HEK293 (cell line): ENCODE measurements around the gene WDFY3.

Source experiments
- CTCF ChIA-PET: fragments of 350-600 bp; formaldehyde crosslinking; extraction: SDS; loops from one replicate; lab custom pipeline; 2021; ENCODE audit warnings: antibody characterized with exemption; lab: Yijun Ruan, JAX
- POLR2A ChIA-PET: fragments of 300-600 bp; formaldehyde crosslinking; extraction: SDS; loops from one replicate; lab custom pipeline; 2020; ENCODE audit warnings: antibody characterized with exemption, inconsistent platforms; lab: Yijun Ruan, JAX
- H3K27ac ChIP-seq: fragments of 200-500 bp; sonication (Bioruptor generic); 2 replicates; pipeline ENCODE4 v1.5.1; 2014; ENCODE audit warnings: low read depth, low read length, control low read depth, inconsistent platforms; ENCODE audit errors: extremely low read depth
- H3K36me3 ChIP-seq, 2 experiments: fragments of 200-500 bp in 1 of 2; sonication (Bioruptor generic) in 1 of 2; 1 replicate in 1 of 2; 2 replicates in 1 of 2; pipeline ENCODE4 v1.5.1; 2014 to 2017; ENCODE audit warnings: inconsistent platforms in 2 of 2, low read length in 2 of 2; ENCODE audit not compliant: control insufficient read depth in 2 of 2, insufficient read depth in 1 of 2
- H3K4me1 ChIP-seq: fragments of 200-500 bp; sonication (Bioruptor generic); 2 replicates; pipeline ENCODE4 v1.5.1; 2014; ENCODE audit warnings: mild to moderate bottlenecking, low read length, inconsistent platforms; ENCODE audit not compliant: control insufficient read depth, insufficient read depth
- H3K4me3 ChIP-seq: 2 replicates; pipeline ENCODE4 v1.5.1; 2011; ENCODE audit warnings: low read depth, mild to moderate bottlenecking, control low read depth, low read length, moderate library complexity
- H3K9me3 ChIP-seq: fragments of 200-500 bp; sonication (Bioruptor generic); 2 replicates; pipeline ENCODE4 v1.5.1; 2014; ENCODE audit warnings: low read depth, low read length, inconsistent platforms; ENCODE audit not compliant: control insufficient read depth, insufficient read depth
- BCL11A ChIP-seq: fragments of 450-650 bp; formaldehyde crosslinking; IDR thresholded peaks from 2 replicates; pipeline ENCODE4 v1.5.1; 2016; ENCODE audit warnings: low read depth, missing biosample characterization, missing genetic modification characterization
- GLI2 ChIP-seq: fragments of 450-650 bp; formaldehyde crosslinking; IDR thresholded peaks from 2 replicates; pipeline ENCODE4; 2017; ENCODE audit warnings: missing biosample characterization, missing genetic modification characterization, low read depth, borderline replicate concordance
- KLF10 ChIP-seq: fragments of 450-650 bp; IDR thresholded peaks from 2 replicates; pipeline ENCODE4 v1.5.1; 2018; ENCODE audit warnings: missing biosample characterization, mild to moderate bottlenecking, missing genetic modification characterization
- KLF16 ChIP-seq: fragments of 450-650 bp; formaldehyde crosslinking; IDR thresholded peaks from 2 replicates; pipeline ENCODE4 v1.5.1; 2017; ENCODE audit warnings: missing biosample characterization, missing genetic modification characterization
- MYNN ChIP-seq: fragments of 450-650 bp; formaldehyde crosslinking; IDR thresholded peaks from 2 replicates; pipeline ENCODE4 v1.5.1; 2016; ENCODE audit warnings: missing biosample characterization, missing genetic modification characterization, borderline replicate concordance
- ZFP69B ChIP-seq: fragments of 450-650 bp; formaldehyde crosslinking; IDR thresholded peaks from 2 replicates; pipeline ENCODE4 v1.5.1; 2016; ENCODE audit warnings: missing biosample characterization, missing genetic modification characterization
- ZNF10 ChIP-seq: fragments of 450-650 bp; formaldehyde crosslinking; IDR thresholded peaks from 2 replicates; pipeline ENCODE4 v1.5.1; 2017; ENCODE audit warnings: missing biosample characterization, missing genetic modification characterization
- ZNF157 ChIP-seq: fragments of 450-650 bp; formaldehyde crosslinking; IDR thresholded peaks from 2 replicates; pipeline ENCODE4 v1.5.1; 2016; ENCODE audit warnings: missing biosample characterization, missing genetic modification characterization
- ZNF175 ChIP-seq: fragments of 450-650 bp; formaldehyde crosslinking; IDR thresholded peaks from 2 replicates; pipeline ENCODE4 v1.5.1; 2016; ENCODE audit warnings: missing biosample characterization, missing genetic modification characterization
- ZNF311 ChIP-seq: fragments of 450-650 bp; formaldehyde crosslinking; IDR thresholded peaks from 2 replicates; pipeline ENCODE4 v1.5.1; 2017; ENCODE audit warnings: missing biosample characterization, missing genetic modification characterization, borderline replicate concordance
- ZNF426 ChIP-seq: fragments of 450-650 bp; formaldehyde crosslinking; IDR thresholded peaks from 2 replicates; pipeline ENCODE4 v1.5.1; 2017; ENCODE audit warnings: missing biosample characterization, missing genetic modification characterization, mild to moderate bottlenecking, inconsistent platforms, moderate library complexity
- ZNF549 ChIP-seq: fragments of 450-650 bp; IDR thresholded peaks from 2 replicates; pipeline ENCODE4 v1.5.1; 2018; ENCODE audit warnings: missing biosample characterization, missing genetic modification characterization, mild to moderate bottlenecking, inconsistent platforms, moderate library complexity
- ZNF561 ChIP-seq: fragments of 450-650 bp; IDR thresholded peaks from 2 replicates; pipeline ENCODE4 v1.5.1; 2018; ENCODE audit warnings: missing biosample characterization, missing genetic modification characterization, borderline replicate concordance
- ZNF626 ChIP-seq: fragments of 450-650 bp; sonication (Bioruptor Pico); formaldehyde crosslinking; IDR thresholded peaks from 2 replicates; pipeline ENCODE4 v1.5.1; 2018; ENCODE audit warnings: missing biosample characterization, missing genetic modification characterization, inconsistent platforms
- ZNF664 ChIP-seq: fragments of 450-650 bp; formaldehyde crosslinking; IDR thresholded peaks from 2 replicates; pipeline ENCODE4 v1.5.1; 2016; ENCODE audit warnings: missing biosample characterization, missing genetic modification characterization
- ZNF76 ChIP-seq: fragments of 450-650 bp; formaldehyde crosslinking; IDR thresholded peaks from 2 replicates; pipeline ENCODE4; 2016; ENCODE audit warnings: low read depth, missing biosample characterization, missing genetic modification characterization, borderline replicate concordance
- ZNF776 ChIP-seq: fragments of 450-650 bp; formaldehyde crosslinking; IDR thresholded peaks from 2 replicates; pipeline ENCODE4 v1.5.0; 2017; ENCODE audit warnings: missing biosample characterization, missing genetic modification characterization, borderline replicate concordance
- TF ChIP-seq, protein P1 (sequence below): fragments of 450-650 bp; formaldehyde crosslinking; IDR thresholded peaks from 2 replicates; pipeline ENCODE4 v1.5.1; 2016; ENCODE audit warnings: missing biosample characterization, missing genetic modification characterization

The WDFY3 gene

DNA sequence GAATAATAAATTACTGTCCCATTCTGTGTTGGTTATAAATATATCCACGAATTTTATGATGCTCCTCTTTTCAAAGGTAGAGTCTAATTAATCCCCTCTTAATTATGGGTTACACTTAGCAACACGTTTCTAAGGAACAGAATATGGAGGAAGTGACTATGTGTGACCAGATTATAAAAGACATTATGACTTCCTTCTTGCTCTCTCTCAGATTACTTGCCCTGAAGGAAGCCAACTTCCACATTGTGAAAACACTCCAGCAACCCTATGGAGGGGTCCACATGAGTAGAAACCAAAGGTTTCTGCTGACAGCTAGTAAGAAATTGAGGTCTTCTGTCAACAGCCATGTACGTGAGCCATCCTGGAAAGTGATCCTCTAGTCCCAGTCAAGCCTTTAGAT is 59.3 kb downstream of the WDFY3 start:
- ChIA-PET CTCF (no interaction called here), POLR2A (no interaction called here)
- H3K4me1 ChIP-seq = 0 out of 2 replicates have a peak, but pooled peaks cover 3% of the 10 kb centered on the region
- peaks cover 0 to 4% of the 10 kb centered on the region in 2 experiments; a peak in 1 of 3 replicates for H3K36me3 ChIP-seq
- no peak overlapping the region for H3K27ac ChIP-seq
- no peak overlapping the region for H3K4me3 ChIP-seq
- no peak for TF ChIP-seq ZNF549 (tag by site-specific recombination)
- no peak for TF ChIP-seq GLI2 (tag by site-specific recombination)
- no peak for TF ChIP-seq MYNN
- TF ChIP-seq, protein P1, sequence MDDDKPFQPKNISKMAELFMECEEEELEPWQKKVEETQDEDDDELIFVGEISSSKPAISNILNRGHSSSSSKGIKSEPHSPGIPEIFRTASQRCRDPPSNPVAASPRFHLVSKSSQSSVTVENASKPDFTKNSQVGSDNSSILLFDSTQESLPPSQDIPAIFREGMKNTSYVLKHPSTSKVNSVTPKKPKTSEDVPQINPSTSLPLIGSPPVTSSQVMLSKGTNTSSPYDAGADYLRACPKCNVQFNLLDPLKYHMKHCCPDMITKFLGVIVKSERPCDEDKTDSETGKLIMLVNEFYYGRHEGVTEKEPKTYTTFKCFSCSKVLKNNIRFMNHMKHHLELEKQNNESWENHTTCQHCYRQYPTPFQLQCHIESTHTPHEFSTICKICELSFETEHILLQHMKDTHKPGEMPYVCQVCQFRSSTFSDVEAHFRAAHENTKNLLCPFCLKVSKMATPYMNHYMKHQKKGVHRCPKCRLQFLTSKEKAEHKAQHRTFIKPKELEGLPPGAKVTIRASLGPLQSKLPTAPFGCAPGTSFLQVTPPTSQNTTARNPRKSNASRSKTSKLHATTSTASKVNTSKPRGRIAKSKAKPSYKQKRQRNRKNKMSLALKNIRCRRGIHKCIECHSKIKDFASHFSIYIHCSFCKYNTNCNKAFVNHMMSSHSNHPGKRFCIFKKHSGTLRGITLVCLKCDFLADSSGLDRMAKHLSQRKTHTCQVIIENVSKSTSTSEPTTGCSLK (tag by site-specific recombination) = no peak
- TF ChIP-seq ZNF175 (tag by site-specific recombination) = no peak
- no peak for TF ChIP-seq ZNF776 (tag by site-specific recombination)
- no peak for TF ChIP-seq ZNF76 (tag by site-specific recombination)
- no peak for TF ChIP-seq KLF10 (tag by site-specific recombination)
- no peak for TF ChIP-seq ZNF426
- H3K9me3 ChIP-seq = no peaks in the 10 kb centered on the region

DNA sequence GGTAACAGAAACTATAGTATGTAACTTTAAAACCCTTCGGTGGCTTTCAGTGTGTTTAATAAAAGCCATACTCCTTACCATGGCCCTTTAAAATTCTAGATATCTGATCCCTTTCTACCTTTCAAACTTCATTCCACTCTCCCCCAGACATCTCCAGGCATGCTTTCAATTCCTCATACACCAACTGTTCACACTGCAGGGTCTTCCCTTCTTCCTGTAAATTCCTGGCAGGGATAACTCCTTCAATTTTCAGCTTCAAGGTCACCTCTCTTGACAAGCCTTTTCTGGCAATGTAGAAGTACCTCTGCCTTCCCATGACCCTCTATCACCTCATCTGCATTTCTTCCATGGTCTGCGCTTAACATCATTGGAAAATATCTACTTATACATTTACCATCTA is 60.8 kb downstream of the WDFY3 start:
- Histone ChIP-seq H3K9me3 (no peaks in the 10 kb centered on the region), H3K36me3 (peaks cover 0 to 3% of the 10 kb centered on the region in 2 experiments; a peak in 1 of 3 replicates), H3K4me1 (0 out of 2 replicates have a peak, but pooled peaks cover 3% of the 10 kb centered on the region), H3K27ac (no peak overlapping the region), H3K4me3 (no peak overlapping the region)
- ChIA-PET POLR2A (no interaction called here), CTCF (no interaction called here)
- no peak for TF ChIP-seq ZNF311 (tag by site-specific recombination)
- no peak for TF ChIP-seq ZNF561 (tag by site-specific recombination)
- no peak for TF ChIP-seq ZFP69B

DNA sequence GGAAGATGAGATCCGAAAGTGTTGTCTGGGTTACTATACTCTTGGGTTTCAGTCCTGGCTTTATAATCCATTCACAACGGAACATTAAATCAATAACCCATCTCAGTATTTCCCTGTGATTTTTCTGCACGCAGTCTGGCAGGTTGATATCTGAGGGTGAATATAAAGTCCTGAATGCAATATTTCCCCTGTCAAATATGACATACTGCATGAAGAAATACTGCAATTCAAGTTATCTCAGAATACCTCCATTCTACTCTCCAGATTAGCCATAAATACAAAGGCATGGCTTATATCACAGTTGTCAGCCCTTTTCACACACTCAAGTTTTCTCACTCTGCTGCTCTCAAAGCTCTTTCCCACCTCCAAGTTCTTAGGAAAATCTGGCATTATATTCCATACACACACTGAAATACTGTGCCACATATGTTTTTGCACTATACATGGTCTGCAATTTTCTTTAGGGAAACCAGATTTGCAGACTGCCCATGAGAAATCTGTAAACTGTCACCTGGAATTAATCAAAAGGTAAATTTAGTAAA is 64.7 kb downstream of the WDFY3 start:
- no peak overlapping the region for H3K4me3 ChIP-seq
- CTCF ChIA-PET = no interaction called here
- no peaks in the 10 kb centered on the region for H3K9me3 ChIP-seq
- no peak overlapping the region for H3K27ac ChIP-seq
- POLR2A ChIA-PET = no interaction called here
- 0 out of 2 replicates have a peak, but pooled peaks cover 3% of the 10 kb centered on the region for H3K4me1 ChIP-seq
- H3K36me3 ChIP-seq = peaks cover 0 to 7% of the 10 kb centered on the region in 2 experiments; a peak in 1 of 3 replicates
- TF ChIP-seq ZNF626 (tag by site-specific recombination) (no peak), KLF16 (tag by site-specific recombination) (no peak), ZNF664 (tag by site-specific recombination) (no peak), ZNF157 (tag by site-specific recombination) (no peak), ZNF426 (no peak), BCL11A (tag by site-specific recombination) (no peak), ZNF10 (tag by site-specific recombination) (no peak)
